NCI-H1048 (cell line): ENCODE results near the gene ASAP2.

Experiments
- DNase-seq: peaks from one replicate; lab custom pipeline; 2025; lab: John Stamatoyannopoulos, UW

The ASAP2 gene

GRCh38 chr2:9231291-9232165 is 24.9 kb downstream of the ASAP2 start:
- no peak for DNase-seq

GRCh38 chr2:9232166-9232479 is 25.5 kb downstream of the ASAP2 start:
- DNase-seq = no peak

- no peak for DNase-seq
Measured at GRCh38 chr2:9232886-9233285, 26.3 kb downstream of the ASAP2 start.

GRCh38 chr2:9234680-9235146 is 28.1 kb downstream of the ASAP2 start:
- DNase-seq = no peak

GRCh38 chr2:9235147-9236044 is 28.8 kb downstream of the ASAP2 start:
- DNase-seq = no peak

- no peak for DNase-seq
Measured at GRCh38 chr2:9236045-9236344, 29.4 kb downstream of the ASAP2 start.

- DNase-seq = no peak
Measured at GRCh38 chr2:9236867-9237266, 30.3 kb downstream of the ASAP2 start.

GRCh38 chr2:9237831-9238230 is 31.2 kb downstream of the ASAP2 start:
- DNase-seq = no peak

- no peak for DNase-seq
Measured at GRCh38 chr2:9238591-9239326, 32.1 kb downstream of the ASAP2 start.

- DNase-seq = no peak
Measured at GRCh38 chr2:9239616-9240015, 33.0 kb downstream of the ASAP2 start.

- no peak for DNase-seq
Measured at GRCh38 chr2:9240745-9241144, 34.1 kb downstream of the ASAP2 start.

- no peak for DNase-seq
Measured at GRCh38 chr2:9241233-9241632, 34.6 kb downstream of the ASAP2 start.

GRCh38 chr2:9243357-9243756 is 36.7 kb downstream of the ASAP2 start:
- no peak for DNase-seq

GRCh38 chr2:9244985-9245544 is 38.5 kb downstream of the ASAP2 start:
- DNase-seq = no peak

GRCh38 chr2:9247177-9247576 is 40.6 kb downstream of the ASAP2 start:
- DNase-seq = no peak

GRCh38 chr2:9247786-9248185 is 41.2 kb downstream of the ASAP2 start:
- no peak for DNase-seq

GRCh38 chr2:9248363-9248762 is 41.8 kb downstream of the ASAP2 start:
- DNase-seq = no peak

GRCh38 chr2:9249020-9249800 is 42.6 kb downstream of the ASAP2 start:
- DNase-seq = no peak

GRCh38 chr2:9250091-9250490 is 43.5 kb downstream of the ASAP2 start:
- no peak for DNase-seq

- no peak for DNase-seq
Measured at GRCh38 chr2:9250498-9251153, 44.0 kb downstream of the ASAP2 start.
